ENCODE data around the gene SETD7.

- TF ChIP-seq CTCF (IDR thresholded peaks at IDR 0.05; ENCODE audit: borderline replicate concordance, extremely low read depth, low read length, poor library complexity, severe bottlenecking) = no peak
- no peak for TF ChIP-seq EZH2 (IDR thresholded peaks at IDR 0.05; ENCODE audit: borderline replicate concordance, low read depth, low read length, severe bottlenecking)
Observed at GRCh38 chr4:139501527-139501926, 54.5 kb downstream of the SETD7 start.
